Activated CD8-positive, alpha-beta memory T cell treated with anti-CD3 and anti-CD28 coated beads, Interleukin-2, amount 50 U/mL, for 48 hours (primary cell): ENCODE results near the gene MBD3L2B.

Experiments used
- DNase-seq: peaks from one replicate; pipeline ENCODE4 v3.0.0-alpha.2; 2020

Gene MBD3L2B

DNA sequence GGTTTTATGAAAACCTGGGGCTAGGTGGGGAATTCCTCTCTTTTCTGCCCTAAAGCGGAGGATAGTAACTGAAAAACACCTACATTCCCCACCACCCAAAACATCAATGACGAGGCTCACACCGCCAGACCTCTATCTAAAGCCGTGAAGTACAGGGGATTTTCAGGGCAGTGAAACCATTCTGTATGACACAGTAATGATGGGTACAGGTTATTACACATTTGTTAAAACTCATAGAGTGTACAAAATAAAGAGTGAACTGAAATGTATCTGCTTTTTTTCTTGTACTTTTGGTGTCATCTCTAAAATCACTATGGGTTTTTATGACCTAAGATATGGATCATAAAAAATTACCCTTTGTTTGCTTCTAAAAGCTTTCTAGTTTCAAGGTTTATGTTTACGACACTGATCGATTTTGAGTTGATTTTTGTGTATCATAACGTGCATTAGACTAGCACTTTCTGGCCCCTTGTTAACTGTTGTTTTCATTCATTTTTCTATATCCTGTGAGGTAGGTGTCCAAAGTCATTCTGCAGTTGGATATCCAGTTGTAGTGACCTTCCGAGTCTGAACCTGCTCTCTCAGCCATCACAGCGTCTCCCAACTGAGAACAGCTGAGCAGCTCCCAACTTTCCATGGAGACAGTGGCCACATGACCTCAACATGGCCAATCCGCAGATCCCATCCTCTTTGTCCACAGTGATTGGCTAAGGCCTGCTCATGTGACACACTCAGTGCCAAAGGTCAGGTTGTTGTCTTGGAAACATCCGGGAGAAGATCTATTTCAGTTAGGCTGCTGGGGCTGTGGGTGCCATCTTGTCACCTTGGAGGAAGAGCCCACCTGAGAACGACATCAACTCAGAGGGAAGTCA, 10.3 kb downstream of the MBD3L2B start:
- no peak for DNase-seq

DNA sequence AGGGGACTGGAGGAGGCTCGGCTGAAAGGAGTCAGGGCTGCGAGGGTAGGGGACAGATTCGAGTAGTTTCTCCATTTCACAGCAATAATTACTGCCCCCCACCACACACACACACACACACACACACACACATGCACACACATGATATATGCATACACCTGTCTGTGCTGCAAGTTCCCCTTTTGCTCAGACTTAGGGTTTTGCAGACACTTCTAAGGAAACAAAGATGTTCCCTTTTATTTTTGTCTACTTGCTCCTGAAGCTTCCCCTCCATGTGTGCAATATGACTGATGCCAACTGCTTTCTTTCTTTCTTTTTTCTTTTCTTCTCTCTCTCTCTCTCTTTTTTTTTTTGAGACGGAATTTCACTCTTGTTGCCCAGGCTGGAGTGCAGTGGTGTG, 13.4 kb downstream of the MBD3L2B start:
- DNase-seq, result no peak

DNA sequence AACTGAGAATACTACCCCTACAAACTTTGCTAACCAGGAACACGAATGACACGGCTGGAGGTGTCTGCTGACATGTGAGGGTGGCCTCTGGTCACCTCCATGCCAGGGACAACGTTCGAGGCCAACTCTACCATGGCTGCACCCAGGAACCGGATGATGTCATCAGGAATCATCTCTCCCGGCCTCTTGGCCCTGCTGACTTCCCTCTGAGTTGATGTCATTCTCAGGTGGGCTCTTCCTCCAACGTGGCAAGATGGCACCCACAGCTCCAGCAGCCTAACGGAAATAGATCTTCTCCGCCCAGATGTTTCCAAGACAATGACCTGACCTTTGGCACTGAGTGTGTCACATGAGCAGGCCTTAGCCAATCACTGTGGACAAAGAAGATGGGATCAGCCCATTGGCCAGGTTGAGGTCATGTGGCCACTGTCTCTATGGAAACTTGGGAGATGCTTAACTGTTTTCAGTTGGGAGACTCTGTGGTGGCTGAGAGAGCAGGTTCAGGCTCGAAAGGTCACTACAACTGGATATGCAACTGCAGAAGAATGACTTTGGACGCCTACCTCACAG, 15.0 kb downstream of the MBD3L2B start:
- DNase-seq, result no peak

DNA sequence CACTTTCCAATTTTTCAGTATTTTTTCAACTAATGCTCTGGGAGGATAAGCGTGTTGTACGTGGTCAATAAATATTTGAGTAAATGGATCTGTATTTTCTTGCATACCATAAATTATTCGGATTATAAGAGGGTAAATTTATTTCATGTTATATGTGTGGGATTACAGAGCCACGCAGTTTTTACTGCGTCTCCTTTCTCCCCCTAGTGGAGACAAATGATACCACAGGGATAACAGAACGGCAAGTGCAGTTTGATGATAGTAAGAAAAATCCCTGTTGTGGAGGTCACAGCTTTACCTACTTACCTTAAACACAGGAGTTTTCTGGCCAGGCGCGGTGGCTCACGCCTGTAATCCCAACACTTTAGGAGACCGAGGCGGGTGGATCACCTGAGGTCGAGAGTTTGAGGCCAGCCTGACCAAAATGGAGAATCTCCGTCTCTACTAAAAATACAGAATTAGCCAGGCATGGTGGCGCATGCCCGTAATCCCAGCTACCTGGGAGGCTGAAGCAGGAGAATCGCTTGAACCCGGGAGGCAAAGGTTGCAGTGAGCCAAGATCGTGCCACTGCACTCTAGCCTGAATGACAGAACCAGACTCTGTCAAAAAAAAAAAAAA, 16.8 kb downstream of the MBD3L2B start:
- DNase-seq, result no peak

DNA sequence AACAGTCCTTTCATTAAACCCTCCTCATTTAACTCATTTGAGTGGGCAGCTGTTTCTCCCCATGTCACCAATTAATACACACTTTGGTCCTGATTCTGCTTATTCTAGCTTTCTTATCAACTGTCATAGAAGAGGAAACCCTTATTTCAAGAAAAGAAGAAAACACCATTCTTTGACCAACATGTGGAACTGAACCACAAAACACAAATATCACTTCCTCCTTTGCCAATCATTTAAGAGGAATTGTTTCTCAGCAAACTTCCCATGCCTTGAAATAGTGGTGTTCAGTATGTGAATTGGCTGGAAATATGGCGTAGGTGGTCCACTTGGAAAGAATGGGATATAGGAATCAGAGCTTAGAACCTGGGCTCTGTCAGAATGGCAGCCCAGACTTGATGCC, 20.4 kb downstream of the MBD3L2B start:
- DNase-seq, result no peak

DNA sequence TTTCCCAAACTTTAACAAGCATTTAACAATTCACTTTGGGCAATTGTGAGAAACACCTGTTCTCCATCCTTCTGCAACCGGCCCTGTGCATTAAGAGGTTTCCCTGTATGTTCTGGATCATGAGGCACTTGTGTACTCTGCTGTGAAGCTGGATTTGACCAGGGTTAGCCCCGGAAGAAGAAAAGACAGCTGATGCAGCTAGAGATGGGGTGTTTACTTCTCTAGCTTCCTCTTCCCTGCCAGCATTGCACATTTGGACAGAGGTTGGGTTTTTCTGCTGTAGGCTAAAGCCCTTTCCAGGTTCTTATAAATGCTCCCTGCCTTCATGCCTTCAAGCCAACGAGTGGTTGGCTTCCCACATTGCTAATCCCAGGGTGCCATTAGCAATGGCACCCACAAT, 20.9 kb downstream of the MBD3L2B start:
- no peak for DNase-seq

DNA sequence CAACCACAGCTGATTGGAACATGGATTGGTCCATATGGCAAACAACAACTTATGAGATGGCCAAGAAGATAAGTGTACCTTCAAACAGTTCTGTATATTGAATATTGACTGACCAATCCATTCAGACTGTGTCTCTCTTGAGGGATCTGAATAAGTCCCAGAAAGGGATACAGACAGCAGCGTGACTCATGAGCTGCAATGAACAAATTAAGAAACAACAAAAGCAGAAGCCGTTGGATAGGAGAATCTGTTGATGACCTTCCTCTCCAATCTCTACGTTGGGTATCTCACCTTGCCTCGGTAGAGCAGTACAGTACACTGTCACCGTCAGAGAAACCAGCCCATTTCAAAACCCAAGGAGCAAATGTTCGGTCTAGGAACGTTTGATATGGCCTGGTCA, 21.3 kb downstream of the MBD3L2B start:
- DNase-seq, result no peak

DNA sequence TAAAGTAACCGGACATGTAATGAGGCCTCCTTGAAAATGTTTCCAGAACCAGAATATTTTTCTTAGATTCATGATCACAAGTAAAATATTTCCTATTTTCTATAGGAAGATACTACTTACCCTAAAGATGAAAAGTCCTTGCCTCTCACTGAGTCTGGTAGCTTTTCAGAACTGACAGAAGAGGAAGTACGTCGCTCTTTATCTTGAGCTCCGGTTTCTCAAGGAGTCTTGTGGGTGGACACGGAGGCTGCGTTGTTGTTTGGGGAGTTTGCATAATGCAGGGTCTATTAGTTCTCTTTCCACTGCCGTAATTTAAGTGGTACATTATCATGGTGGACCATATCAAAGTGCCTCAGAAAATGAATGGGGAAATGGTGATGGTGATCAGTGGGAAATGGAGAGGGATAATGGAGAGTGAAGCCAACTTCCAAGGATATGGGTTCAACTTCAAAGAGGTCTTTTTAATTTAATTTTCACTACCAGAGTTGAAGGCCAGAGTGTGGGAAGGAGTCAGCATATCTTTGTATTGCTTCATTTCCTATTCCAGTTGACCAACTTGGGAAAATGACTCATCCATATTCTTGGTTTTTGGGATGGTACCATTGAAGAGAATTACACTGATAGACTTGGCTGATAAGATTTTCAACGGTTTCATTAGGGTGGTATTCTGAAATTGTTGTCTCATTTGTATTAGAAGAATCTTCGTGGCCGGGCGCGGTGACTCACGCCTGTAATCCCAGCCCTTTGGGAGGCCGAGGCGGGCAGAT, 23.4 kb downstream of the MBD3L2B start:
- no peak for DNase-seq

DNA sequence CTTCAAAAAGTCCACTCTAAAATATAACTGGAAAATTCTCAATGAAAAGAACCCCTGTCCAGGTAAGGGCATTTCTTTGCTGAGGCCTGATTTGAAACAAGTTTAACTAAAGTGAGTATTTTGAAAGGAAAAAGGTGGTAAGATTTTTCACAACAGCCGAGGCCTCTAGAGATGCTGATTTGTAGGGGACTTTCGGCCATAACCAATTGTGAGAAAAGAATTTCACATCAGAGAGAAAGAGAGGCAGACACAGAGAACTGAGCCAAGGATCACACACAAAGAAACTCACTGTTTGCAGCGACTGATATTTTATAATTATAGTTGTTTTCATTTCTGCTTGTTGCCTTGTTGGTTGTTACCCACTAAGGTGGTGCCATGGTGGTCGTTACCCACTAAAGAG, 24.4 kb downstream of the MBD3L2B start:
- no peak for DNase-seq

DNA sequence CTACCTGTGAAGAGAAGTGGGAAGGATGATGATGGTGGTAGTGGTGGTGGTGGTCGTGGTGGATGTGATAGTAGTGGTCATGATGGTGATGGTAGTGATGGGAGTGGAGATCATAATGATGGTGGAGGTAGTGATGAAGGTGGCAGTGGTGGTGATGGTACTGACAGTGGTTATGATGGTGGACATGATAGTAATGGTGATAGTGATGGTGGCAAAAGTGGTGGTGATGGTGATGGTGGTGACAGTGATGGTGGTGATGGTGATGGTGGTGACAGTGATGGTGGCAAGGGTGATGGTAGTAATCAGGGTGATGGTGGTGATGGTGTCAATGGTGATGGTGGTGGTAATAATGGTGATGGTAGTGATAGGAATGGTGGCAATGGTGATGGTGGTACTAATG, 26.2 kb downstream of the MBD3L2B start:
- no peak for DNase-seq

DNA sequence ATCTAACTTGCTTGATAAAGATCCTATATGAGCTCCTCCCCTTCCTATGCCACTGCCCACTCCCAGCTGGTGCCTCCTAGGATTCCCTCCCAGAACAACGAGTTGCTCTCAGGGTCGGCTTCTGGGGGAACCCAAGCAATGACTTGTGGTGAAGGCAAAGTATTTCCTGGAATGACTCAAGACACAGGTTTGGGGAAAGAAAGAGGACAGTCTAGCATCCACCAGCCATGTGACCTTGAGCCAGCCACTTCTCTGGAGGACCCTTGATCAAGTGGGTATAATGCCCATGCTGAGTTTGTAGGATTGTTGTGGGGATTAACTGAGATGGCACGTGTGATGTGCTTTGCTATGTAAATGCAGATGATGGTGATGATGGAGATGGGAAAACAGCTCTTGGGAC, 33.0 kb downstream of the MBD3L2B start:
- no peak for DNase-seq

DNA sequence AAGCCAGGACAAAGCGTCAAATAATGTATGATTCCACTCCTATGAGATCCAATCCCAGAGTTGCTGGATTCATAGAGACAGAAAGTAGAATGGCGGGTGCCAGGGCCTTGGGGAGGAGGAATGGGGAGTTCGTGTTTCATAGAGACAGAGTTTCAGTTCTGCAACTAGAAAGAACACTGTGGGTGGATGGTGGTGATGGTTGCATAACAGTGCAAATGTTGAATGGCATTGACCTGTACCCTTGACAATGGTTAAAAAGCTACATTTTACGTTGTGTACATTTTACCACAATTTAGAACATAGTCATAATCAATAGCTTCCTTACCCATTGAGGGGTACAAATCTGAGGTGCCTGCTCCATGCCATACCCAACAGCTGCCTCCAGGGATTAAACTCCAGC, 33.4 kb downstream of the MBD3L2B start:
- no peak for DNase-seq

DNA sequence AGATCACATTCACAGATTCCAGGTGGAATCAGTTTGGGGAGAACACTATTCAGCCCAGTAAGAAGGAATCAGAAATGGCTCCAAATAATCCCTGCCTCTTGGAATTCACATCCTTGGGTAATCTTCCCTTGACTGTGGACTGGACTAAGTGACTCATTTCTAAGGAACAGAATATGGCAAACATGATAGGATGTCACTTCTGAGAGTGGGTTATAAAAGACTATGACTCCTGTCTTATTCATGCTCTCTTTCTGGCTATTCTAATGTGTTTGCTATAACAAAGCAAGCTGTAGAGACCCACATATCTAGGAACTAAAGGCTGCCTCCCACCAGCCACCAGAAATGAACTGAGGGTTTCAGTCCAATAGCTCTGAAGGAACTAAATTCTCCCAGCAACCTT, 37.8 kb downstream of the MBD3L2B start:
- no peak for DNase-seq

DNA sequence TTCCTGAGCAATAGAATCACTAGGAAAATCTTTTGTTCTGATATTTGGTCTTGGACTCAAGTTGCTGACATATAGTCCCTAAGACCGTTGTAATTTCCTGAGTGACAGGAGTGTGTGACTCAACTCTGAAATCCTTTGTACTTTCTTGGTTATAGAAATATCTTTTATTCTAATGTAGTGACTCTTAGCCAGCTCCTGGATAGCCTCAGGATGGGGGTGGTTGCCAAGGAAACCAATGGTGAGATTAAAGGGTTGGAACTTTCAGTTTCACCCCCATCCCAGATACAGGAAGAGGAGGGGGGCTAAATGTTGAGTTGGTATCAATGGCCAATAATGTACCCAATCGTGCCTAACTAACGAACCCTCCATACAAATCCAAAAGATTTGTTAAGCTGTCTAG, 41.8 kb downstream of the MBD3L2B start:
- DNase-seq, result no peak

DNA sequence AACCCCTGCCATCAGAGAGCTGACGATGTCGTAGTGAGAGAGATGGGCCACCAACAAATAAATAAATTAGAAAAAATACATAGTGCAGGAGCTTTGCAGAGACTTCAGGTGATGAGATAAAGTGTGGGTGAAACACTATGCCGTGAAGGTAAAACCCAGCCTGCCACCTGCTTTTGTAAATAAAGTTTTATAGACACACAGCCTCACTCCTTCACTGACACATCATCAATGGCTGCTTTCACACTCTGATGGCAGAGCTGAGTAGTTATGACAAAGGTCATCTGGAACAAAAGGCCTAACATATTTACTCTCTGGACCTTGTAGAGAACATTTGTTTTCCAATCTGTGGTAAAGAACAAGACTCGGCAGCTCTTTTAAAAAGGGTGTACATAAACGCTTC, 45.0 kb downstream of the MBD3L2B start:
- DNase-seq, result no peak

DNA sequence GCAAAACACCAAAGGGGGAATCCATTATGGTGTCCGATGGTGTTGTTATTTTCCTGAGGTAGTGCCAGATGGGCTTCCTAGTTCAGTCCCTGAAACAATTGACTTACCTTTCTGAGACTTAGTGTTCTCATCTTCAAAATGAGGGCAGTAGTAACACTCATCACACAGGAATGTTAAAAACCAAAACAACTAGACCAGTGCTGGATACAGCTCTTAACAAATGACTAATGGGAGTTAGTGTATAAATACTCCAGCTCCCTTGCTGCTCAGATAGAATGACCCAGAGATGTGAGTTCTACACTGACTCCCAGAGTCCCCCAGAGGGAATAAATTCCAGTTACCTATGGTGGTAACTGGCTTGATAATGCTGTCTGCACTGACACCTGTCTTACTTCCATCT, 49.9 kb downstream of the MBD3L2B start:
- DNase-seq, result no peak

DNA sequence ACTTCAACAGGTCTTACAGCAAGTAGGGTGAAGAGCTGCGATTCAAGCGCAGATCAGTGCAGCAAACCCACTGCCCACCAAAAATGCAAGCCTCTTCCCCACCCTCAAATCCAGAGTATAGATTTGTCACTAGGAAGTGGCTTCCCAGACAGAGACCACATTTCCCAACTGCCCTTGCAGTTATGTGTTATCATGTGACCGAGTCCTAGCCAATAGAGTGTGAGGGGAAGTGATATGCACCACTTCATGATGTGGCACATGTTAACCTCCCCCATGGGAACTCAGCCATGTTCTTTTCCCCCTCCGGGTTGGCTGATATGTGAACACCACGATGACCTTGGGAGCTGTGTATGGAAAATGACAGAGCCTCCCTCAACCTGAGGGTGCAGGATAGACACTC, 50.8 kb downstream of the MBD3L2B start:
- no peak for DNase-seq

DNA sequence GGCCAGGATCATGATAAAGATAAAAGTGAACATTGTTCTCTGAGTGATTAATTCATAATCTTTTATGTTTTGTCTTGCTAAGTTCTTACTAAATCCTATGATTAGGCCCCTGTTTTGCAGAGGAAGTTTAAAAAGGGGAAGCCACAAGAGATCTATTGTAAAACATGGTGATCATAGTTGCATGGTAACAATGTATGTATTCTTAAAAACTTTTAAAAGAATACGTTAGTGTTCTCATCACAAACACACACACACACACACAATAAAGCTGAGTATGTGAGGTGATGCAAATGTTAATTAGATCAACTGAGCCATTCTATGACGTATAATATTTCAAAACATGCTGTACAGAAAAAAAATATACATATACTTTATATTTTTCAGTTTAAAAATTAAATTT, 51.2 kb downstream of the MBD3L2B start:
- DNase-seq, result no peak

DNA sequence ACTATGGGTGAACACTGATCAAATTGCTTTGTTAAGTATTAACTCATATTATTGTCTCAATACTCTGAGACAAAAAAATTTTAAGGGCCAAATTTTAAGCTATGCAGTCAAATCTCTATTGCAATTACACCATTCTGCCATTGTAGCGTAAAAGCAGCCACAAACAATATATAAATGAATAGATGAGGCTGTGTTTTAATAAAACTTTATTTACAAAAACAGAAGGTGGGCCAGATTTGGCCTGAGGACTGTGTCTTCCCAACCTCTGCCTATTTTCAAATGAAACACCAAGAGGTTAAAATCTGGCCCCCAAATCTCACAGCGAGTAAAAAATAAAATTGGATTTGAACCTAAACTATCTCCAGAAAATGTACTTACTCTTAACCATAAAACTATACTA, 51.7 kb downstream of the MBD3L2B start:
- DNase-seq, result no peak
